Right lobe of liver (tissue), 6 donors: ENCODE measurements around the gene FOS. TPM values are rescaled to one million over a fixed set of nuclear protein-coding genes. Genes with fewer than 3 reads are reported as not detected.

ENCODE experiments used
- ATAC-seq, 4 donors: fragments of 200-7000 bp; cut with Tn5 transposase; one replicate each; pipeline ENCODE4 v1.9.1; 2020; ENCODE audit warnings: mild to moderate bottlenecking in 4 of 4, moderate library complexity in 4 of 4
- DNase-seq, 3 donors: peaks; one replicate each; pipeline ENCODE4 v3.0.0-alpha.2; 2020
- H3K27ac ChIP-seq, 3 donors: fragments of 200-600 bp; one replicate each; pipeline ENCODE4 v1.8.0; 2022
- H3K27me3 ChIP-seq, 2 donors: fragments of 200-600 bp; one replicate each; pipeline ENCODE4 v1.8.0; 2022
- H3K36me3 ChIP-seq, 4 donors: fragments of 200-600 bp; sonication (generic) in 1 of 4; one replicate each; pipeline versions ENCODE4 v1.5.1 to v1.8.0; 2017 to 2022; ENCODE audit warnings: control low read depth in 1 of 4
- H3K4me1 ChIP-seq, 4 donors: fragments of 200-600 bp; sonication (generic) in 1 of 4; one replicate each; pipeline versions ENCODE4 v1.5.1 to v1.8.0; 2017 to 2022; ENCODE audit warnings: control low read depth in 1 of 4
- H3K4me3 ChIP-seq, 3 donors: fragments of 200-600 bp; one replicate each; pipeline ENCODE4 v1.8.0; 2022
- H3K9me3 ChIP-seq, 4 donors: fragments of 200-600 bp; sonication (generic) in 1 of 4; one replicate each; pipeline versions ENCODE4 v1.5.1 to v1.8.0; 2017 to 2022; ENCODE audit warnings: control low read depth in 1 of 4
- CTCF ChIP-seq, 4 donors: fragments of 200-600 bp in 3 of 4; fragments of 450-650 bp in 1 of 4; IDR thresholded peaks; one replicate each; pipeline versions ENCODE4 v1.5.1 to v1.8.0; 2016 to 2022; ENCODE audit warnings: antibody characterized with exemption in 4 of 4, mild to moderate bottlenecking in 2 of 4
- POLR2A ChIP-seq: fragments of 450-650 bp; IDR thresholded peaks from one replicate; pipeline ENCODE4 v1.6.1; 2017; ENCODE audit warnings: antibody characterized with exemption, mild to moderate bottlenecking
- WGBS: methylation state at CpG from one replicate; pipeline ENCODE4 v1.1.6; 2018; ENCODE audit warnings: low coverage, low lambda C conversion rate; ENCODE audit not compliant: insufficient coverage; ENCODE audit errors: missing lambda C conversion rate; 5-methylcytosine and 5-hydroxymethylcytosine counted together
- intact Hi-C, 2 donors: fragments of 100-400 bp; cut with DNase I; formaldehyde crosslinking; loops; one replicate each; pipeline versions ENCODE4 v1.11.2 to v1.14.1; 2022
- total RNA-seq, 6 experiments: library from RNA; depleted of rRNA in 2 of 6; stranded (reverse); fragments of >200 nt in 2 of 6; fragmentation: NEBNext Ultra II Directional in 3 of 6; extraction: Animal tissue kit (Norgen Biotek cat#: 25700) in 3 of 6; gene quantifications; one replicate each; pipeline versions ENCODE4 v1.1.0 to v1.2.4, GENCODE V29; 2016 to 2023
- donor health status: DM: no; HTN: yes; CAD: no.
- donor health status: DM: no; HTN: no; CAD: no.
- donor health status: DM: no; HTN: no; CAD: no.
- donor health status: DM: no; HTN: yes; CAD: no.
- donor health status: DM: no; HTN: yes; CAD: no.

Gene FOS
- total RNA-seq, 6 experiments from 2014 or later, result 9.9 to 151 (median 49.5) TPM

- no peaks in the 10 kb centered on the region for H3K36me3 ChIP-seq
- no peaks in the 10 kb centered on the region for H3K27me3 ChIP-seq
- WGBS, result 50% methylated on average over 7 of the region's 9 CpGs
- no peaks in the 10 kb centered on the region for H3K9me3 ChIP-seq
- intact Hi-C loops, result no loop called here
- no peak for DNase-seq
- ATAC-seq, result peak; percentile 19 to 39 (median 33)
- H3K27ac ChIP-seq, result peak overlapping the region; percentile 13 to 49 (median 21)
- no peak overlapping the region for H3K4me3 ChIP-seq
- no peak for TF ChIP-seq POLR2A
- TF ChIP-seq CTCF (IDR thresholded peaks at IDR 0.05), result no peak
- H3K4me1 ChIP-seq, result no peaks in the 10 kb centered on the region
Measured at GRCh38 chr14:75236901-75237419, 41.7 kb upstream of the FOS start.

GRCh38 chr14:75238756-75239455, 39.7 kb upstream of the FOS start:
- Histone ChIP-seq H3K4me3 (no peak overlapping the region), H3K4me1 (no peaks in the 10 kb centered on the region), H3K27ac (no peak overlapping the region), H3K27me3 (no peaks in the 10 kb centered on the region), H3K36me3 (no peaks in the 10 kb centered on the region), H3K9me3 (no peaks in the 10 kb centered on the region)
- ATAC-seq (no peak), DNase-seq (no peak)
- WGBS, result 86% methylated on average over 6 of the region's 11 CpGs
- intact Hi-C loops, result no loop called here
- TF ChIP-seq CTCF (IDR thresholded peaks at IDR 0.05) (no peak), POLR2A (no peak)

- 91% methylated on average over 5 of the region's 6 CpGs for WGBS
- Histone ChIP-seq H3K4me1 (no peaks in the 10 kb centered on the region), H3K36me3 (no peaks in the 10 kb centered on the region), H3K9me3 (no peaks in the 10 kb centered on the region), H3K4me3 (no peak overlapping the region), H3K27me3 (no peaks in the 10 kb centered on the region), H3K27ac (no peak overlapping the region)
- DNase-seq (no peak), ATAC-seq (no peak)
- no peak for TF ChIP-seq POLR2A
- TF ChIP-seq CTCF (IDR thresholded peaks at IDR 0.05), result no peak
- intact Hi-C loops, result no loop called here
Measured at GRCh38 chr14:75240781-75241180, 37.8 kb upstream of the FOS start.

GRCh38 chr14:75242546-75243273, 35.9 kb upstream of the FOS start:
- Histone ChIP-seq H3K36me3 (no peaks in the 10 kb centered on the region), H3K4me3 (no peak overlapping the region), H3K27me3 (no peaks in the 10 kb centered on the region), H3K27ac (no peak overlapping the region), H3K9me3 (no peaks in the 10 kb centered on the region), H3K4me1 (peaks cover 0 to 6% (median 0%) of the 10 kb centered on the region in 4 donors)
- intact Hi-C loops, result no loop called here
- no peak for TF ChIP-seq CTCF (IDR thresholded peaks at IDR 0.05)
- no peak for TF ChIP-seq POLR2A
- WGBS, result 60% methylated on average over 9 of the region's 12 CpGs
- no peak for DNase-seq
- ATAC-seq, result peak in 1 of 4 donors; percentile 23
